C4-2B (cell line): ENCODE results near the gene MUCL1.

ENCODE experiments used
- CTCF ChIP-seq: fragments of 450-650 bp; conservative IDR thresholded peaks from 2 replicates; pipeline ENCODE4 v1.5.1; 2017; ENCODE audit warnings: mild to moderate bottlenecking
- ZFX ChIP-seq: fragments of 450-650 bp; IDR thresholded peaks from 2 replicates; pipeline ENCODE4 v1.6.1; 2017

- TF ChIP-seq CTCF, result no peak
- no peak for TF ChIP-seq ZFX
Observed at GRCh38 chr12:54890339-54890738, 36.0 kb downstream of the MUCL1 start.
